HG03520 (cell line): Measurements from ENCODE around the gene LRRC4C.
A peak's percentile ranks its signal among the peaks of the same experiment; 100 is the strongest.
"Not testable (repeated sequence)": the region's sequence is repeated elsewhere in the genome, so short reads cannot be mapped to it uniquely, and the experiment has no call there.

ENCODE experiments used
- ATAC-seq: cut with Tn5 transposase; IDR thresholded peaks from one replicate; pipeline ENCODE4 v1.9.1; 2021; ENCODE audit warnings: mild to moderate bottlenecking, moderate library complexity; ENCODE audit not compliant: unreplicated experiment

The LRRC4C gene

DNA sequence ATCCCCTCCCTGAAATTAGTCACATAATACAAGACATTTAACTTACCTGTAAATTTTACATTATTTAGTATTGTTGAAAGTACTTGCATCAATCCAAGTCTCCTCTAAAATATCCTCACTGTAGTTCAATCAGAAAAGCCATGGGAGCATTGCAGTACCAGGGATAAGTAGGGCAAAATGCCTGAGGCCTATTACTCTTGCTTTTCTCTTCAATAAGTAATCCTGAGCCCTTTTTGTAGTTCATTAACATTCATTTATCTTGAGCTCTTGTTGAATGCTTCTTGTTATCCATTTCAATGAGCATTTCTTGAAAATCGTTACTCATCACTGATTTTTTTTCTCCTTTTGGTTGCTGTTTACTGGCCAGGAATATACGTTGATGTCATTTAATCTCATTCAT is 414.7 kb downstream of the LRRC4C start:
- no peak for ATAC-seq

DNA sequence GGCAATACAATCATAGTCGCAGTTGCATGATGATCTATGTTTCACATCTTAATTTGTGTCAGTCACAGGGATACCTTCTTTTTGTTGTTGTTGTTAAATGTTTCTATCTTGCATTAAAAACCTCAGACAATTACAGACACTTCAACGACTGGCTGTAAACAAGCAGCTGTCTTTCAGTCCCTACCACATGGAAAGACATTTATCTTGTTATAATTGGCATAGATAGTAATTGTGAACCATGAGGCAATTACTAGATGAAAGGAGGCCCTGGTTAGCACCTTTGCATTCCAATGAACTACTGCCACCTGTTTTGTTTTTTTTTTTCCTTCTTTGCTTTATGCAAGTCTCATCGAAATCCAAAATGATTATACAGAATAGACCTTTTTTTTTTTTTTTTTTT is 416.8 kb downstream of the LRRC4C start:
- ATAC-seq: no peak

DNA sequence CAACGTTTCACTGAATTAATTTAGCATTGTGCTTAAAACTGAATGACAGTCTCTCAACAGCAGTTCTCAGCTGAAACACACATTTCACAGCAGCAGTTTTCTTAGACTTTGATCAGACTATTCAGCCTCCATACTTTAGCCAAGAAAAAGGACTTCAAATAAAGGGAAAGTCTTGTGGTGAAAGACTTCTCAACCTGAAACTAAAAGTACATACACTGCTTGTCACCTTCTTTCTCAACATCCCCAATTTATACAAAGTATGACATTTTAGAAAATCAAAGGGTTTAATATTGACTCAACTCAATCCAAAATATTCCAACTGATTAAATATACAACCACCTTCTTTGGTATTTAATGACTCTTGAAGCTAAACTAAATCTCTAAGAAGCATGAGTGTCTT is 419.0 kb downstream of the LRRC4C start:
- ATAC-seq: peak; percentile 53

DNA sequence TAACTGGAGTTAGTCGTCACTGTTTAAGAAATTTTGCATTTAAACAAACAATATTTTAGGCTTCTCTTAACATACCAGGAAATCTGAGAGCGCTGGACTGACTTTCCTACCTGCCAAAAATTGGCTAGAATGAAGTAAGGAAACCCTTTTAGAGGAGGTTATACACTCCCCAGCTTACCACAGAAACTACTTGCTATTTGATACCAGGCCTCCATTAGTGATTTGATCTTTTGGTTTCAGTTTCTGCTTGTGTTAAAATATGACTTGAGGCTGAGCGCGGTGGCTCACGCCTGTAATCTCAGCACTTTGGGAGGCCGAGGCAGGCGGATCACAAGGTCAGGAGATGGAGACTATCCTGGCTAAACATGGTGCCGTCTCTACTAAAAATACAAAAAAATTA is 419.9 kb downstream of the LRRC4C start:
- ATAC-seq: no peak

DNA sequence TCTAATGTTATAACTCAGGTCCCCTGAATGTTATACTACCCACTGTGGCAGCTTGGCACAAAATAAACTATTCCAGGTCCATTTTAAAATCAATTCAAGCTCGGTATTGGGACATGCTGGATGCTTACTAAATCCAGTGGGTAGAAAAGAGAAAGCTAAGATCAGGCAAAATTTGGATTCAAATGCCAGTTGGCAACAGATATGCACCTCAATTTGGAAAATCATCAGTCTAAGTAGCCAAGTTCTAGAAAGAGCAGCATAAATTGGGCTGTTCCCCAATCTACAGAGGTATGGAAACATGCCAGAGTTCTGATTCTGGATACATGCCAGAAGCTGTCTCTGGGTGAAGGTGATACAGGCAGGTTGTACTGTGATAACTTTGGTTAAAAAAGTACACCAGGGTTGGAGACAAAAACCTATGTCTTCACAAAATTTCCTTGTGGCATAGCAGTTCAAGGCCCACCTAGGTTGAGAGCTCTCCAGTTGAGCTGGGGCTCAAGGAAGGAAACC is 427.8 kb downstream of the LRRC4C start:
- no peak for ATAC-seq

GRCh38 chr11:41020259-41020658 is 439.2 kb downstream of the LRRC4C start:
- no peak for ATAC-seq

DNA sequence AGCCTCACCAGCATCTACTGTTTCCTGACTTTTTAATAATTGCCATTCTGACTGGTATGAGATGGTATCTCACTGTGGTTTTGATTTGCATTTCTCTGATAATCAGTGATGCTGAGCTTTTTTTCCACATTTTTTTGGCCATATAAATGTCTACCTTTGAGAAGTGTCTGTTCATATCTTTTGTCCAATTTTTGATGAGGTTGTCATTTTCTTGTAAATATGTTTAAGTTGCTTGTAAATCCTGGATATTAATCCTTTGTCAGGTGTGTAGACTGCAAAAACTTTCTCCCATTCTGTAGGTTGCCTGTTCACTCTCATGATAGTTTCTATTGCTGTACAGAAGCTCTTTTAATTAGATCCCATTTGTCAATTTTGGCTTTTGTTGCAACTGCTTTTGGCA is 439.8 kb downstream of the LRRC4C start:
- not testable (repeated sequence) for ATAC-seq

DNA sequence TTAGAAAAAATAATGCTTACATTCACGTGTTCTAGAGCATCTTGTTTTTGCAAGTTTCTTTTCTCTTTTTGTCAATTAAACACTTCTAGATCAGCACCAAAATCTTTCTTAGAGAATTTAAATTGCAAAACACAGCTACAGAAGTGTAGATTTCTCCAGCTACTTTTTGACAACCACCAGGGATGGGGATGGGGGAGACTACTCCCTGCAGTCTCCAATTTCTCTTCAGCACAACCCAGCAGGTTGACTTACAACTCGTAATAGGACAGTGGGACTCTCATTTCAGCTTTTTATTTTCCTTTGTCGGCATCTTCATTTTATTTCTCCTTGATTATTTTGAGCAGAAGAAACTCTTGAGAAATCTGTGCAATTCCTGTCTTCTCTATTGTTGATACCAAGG is 441.2 kb downstream of the LRRC4C start:
- ATAC-seq: no peak

DNA sequence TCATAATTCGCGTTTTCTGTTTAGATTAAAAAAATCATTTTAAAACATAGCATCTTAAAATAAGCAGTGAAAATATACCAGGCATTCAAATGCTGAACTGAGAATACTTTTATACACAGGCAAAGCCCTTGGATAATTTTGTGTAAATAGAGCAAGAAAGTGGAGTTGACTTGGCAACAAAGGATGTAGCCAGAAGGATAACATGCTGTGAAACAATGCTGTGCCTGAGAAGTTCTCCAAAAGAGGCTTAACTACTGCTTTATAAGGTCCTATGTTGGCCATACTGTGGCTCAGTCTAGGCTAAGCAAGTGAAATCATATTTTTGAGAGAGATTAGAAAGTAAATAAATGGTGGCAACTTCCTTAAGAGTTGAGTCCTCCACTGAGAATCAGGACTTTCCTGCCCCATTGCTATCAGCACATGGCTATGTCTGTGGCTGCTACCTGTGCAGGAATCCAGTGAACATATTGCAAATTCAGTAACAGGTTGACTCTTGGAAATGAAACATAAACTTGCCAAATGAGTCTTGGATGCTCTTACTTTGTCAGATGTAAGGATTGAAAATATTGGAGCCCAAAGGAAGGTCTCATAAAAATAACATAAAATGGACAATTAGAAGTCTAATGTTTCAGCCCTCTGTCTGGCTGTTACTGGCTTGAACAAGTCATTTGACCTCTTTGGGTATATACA is 448.9 kb downstream of the LRRC4C start:
- ATAC-seq: no peak

GRCh38 chr11:41005986-41006385 is 453.5 kb downstream of the LRRC4C start:
- no peak for ATAC-seq

DNA sequence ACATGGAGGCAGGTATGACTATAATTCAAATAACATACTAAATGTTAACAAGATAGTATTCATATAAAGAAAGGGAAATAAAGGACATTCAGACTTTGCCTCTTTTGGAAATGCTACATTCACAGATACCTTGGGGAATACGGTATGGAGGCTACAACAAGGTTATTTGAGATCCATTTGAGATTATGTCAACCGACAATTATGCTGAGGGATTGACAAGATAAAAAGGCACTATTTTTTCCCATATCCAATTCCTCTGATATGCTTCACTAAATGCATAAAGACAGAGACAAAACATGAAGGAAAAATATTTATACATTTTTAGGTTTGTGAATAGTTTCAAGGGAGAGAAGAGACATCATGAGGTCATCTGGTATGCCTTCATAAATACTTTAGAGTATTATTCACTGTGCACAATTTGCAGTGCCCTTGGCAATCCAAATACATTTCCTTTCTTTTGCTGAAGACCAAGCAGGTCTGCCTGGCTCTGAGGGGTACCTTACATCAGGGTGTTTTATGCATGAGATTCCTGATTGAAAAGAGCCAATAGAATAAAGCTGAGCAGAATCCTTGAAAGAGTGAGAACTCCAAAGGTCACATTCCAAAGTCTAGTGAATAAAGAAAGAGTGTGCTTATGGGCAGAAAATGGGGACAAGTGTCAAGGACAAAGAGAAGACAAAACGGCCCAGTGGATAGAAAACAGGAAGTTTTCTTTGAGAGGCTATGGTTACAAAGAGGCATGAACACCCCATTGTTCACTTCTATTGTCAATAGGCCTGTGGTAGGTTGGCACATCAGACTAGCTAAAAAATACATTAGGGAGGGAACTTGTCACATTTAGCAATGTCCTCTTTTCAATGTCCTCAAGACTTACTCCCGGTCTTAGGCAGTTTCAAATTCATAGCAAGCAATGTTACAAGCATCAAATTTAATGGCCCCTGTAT is 455.8 kb downstream of the LRRC4C start:
- ATAC-seq: no peak

DNA sequence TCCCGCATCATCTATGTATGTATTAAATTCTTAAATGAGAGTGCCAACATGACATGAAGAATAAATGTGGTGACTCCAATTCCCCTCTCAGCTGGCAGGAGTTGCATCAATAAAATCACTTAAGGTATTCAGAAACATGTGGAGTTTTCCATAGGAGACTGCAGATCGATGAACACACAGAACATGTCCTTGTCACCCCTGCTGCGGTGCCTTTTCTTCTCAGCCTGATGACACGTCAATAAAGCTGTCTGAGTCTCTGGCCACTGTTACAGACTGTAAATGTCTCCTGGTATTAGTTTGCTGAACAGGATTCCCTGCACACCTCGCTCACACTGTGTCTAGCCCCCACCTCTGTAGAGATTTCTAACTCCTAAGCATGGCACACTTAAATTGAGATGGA is 460.5 kb downstream of the LRRC4C start:
- ATAC-seq: no peak

DNA sequence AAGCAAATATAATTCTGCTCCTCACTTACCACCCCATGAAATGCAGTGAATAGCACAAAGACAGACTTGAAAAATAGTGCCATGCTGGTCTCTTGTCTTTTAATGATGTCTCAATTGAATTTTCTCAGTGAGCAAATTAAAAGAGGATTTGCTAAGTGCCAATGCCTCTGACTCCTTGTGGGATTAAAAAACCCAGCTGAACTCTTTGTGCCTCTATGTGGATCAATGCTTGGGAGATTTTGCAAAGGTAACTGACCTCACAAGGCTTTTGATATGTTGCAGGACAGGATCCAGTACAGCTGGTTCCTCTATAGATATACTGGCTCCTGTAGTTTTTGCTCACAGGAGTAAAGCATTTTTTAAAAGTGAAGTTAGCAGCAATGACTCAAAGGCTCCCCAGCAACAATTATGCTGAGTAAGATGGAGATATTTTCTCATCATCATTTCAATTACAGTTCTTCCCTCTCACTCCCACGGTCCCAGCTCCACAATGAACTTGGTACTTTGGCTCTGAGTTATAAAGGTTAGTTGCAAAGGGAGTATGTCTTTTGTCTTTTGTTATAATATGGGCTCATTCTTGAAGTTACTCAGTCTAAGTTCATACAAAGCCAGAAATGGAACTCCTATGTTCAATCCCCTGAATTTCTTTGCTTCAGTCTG is 471.5 kb downstream of the LRRC4C start:
- no peak for ATAC-seq

GRCh38 chr11:40986320-40986719 is 473.1 kb downstream of the LRRC4C start:
- ATAC-seq: no peak

DNA sequence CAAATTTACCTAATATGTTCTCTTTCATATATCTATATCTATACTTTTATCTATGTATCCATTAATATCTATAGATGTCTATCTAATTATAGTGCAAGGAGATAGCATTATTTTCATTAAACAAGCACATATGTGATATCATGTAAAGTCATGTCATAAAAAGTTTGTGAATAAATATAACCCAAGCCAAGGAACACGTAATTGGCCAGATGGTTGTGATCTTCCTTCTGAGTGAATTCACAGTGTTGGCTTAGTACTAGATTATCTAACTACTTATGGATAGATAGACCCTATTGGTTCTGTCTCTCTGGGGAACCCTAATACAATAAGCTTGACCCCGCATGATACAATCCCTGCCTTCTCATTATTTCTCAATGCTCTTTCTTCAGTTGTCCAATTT is 484.4 kb downstream of the LRRC4C start:
- no peak for ATAC-seq

DNA sequence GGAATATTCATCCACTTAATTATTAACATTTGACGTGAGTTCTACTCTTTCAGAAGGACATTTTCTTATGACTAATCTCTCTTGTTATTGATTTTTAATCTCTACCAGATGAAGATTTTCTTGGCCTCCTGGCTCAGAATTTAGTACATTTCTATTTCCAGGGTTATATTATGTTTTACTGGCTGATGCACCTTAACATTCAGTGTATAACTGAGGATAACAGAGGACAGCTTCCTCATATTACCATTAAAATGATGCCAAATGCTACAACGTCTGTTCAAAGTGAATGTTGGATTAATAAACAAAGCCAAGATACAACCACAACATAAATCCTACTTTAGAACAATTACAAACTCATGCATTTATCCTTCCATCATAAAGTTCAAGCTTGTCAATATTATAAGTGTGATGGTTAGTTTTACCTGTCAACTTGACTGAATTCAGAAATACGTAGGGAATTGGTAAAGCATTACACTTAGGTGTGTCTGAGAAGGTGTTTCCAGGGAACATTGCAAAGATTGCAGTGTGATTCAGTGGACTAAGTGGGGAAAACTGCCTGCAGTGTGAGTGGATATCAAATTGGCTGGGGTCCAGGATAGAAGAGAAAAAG is 485.2 kb downstream of the LRRC4C start:
- ATAC-seq: no peak

DNA sequence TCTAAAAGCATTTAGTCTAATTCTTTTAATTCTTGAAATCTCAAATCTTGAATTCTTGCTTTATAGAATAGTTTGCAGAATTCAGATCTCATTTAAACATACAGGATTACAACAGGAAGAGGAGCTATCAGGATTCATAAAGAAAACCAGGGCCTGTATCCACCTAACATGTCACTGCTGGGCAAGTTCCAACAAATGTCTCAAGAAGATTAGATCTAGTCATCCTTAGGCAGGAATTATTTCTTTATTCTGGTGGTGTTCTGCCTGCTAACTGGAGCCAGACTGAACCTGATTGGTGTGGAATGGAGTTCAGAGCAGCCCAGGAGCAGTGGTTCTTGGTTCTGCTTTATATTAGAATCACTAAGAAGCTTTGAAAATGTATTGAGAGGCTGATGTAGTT is 500.7 kb downstream of the LRRC4C start:
- ATAC-seq: no peak

- ATAC-seq: no peak
These were observed 507.0 kb downstream of the LRRC4C start for GRCh38 chr11:40952479-40952878.

- no peak for ATAC-seq
These were observed 521.5 kb downstream of the LRRC4C start for GRCh38 chr11:40938002-40938401.

- ATAC-seq: no peak
These were observed 534.5 kb downstream of the LRRC4C start for GRCh38 chr11:40924915-40925314.

- ATAC-seq: no peak
These were observed 538.2 kb downstream of the LRRC4C start for GRCh38 chr11:40921246-40921645.
